Neural progenitor cell (in vitro differentiated cells): ENCODE measurements around the gene PTPRU. TPM values are rescaled to one million over a fixed set of nuclear protein-coding genes. Genes with fewer than 3 reads are reported as not detected.
"Not testable (repeated sequence)": the region's sequence is repeated elsewhere in the genome, so short reads cannot be mapped to it uniquely, and the experiment has no call there.

Experiments
- DNase-seq: peaks from one replicate; pipeline ENCODE4 v3.0.0-alpha.2; 2016; ENCODE audit warnings: low spot score
- H2AFZ ChIP-seq: fragments of 200-600 bp; sonication (generic); replicated peaks from 2 replicates; pipeline ENCODE4 v1.6.1; 2016; ENCODE audit warnings: antibody characterized with exemption
- H3F3A ChIP-seq: fragments of 200-600 bp; sonication (generic); 2 replicates; pipeline ENCODE4 v1.6.1; 2016; ENCODE audit warnings: antibody characterized with exemption, low read depth
- H3K27ac ChIP-seq: fragments of 200-600 bp; sonication (generic); 2 replicates; pipeline ENCODE4 v1.5.1; 2016; ENCODE audit warnings: mild to moderate bottlenecking
- H3K27me3 ChIP-seq: fragments of 200-600 bp; sonication (generic); 2 replicates; pipeline ENCODE4 v1.6.1; 2016; ENCODE audit warnings: mild to moderate bottlenecking, moderate library complexity
- H3K36me3 ChIP-seq: fragments of 200-600 bp; sonication (generic); 2 replicates; pipeline ENCODE4 v1.5.1; 2016
- H3K4me1 ChIP-seq: fragments of 200-600 bp; sonication (generic); 2 replicates; pipeline ENCODE4 v1.6.1; 2016; ENCODE audit warnings: mixed run types
- H3K4me2 ChIP-seq: fragments of 200-600 bp; sonication (generic); 2 replicates; pipeline ENCODE4 v1.6.1; 2016
- H3K4me3 ChIP-seq: fragments of 200-600 bp; sonication (generic); 2 replicates; pipeline ENCODE4 v1.5.1; 2016
- H3K79me2 ChIP-seq: fragments of 200-600 bp; sonication (generic); 2 replicates; pipeline ENCODE4 v1.6.1; 2016; ENCODE audit warnings: low read depth
- H3K9ac ChIP-seq: fragments of 200-600 bp; sonication (generic); 2 replicates; pipeline ENCODE4 v1.6.1; 2016
- H3K9me3 ChIP-seq: fragments of 200-600 bp; sonication (generic); 2 replicates; pipeline ENCODE4 v1.5.1; 2016; ENCODE audit warnings: low read depth
- H4K20me1 ChIP-seq: fragments of 200-600 bp; sonication (generic); 2 replicates; pipeline ENCODE4 v1.6.1; 2016; ENCODE audit warnings: low read depth
- H3K27ac Mint-ChIP-seq: 3 replicates; pipeline ENCODE4 v1.8.0; 2021; ENCODE audit warnings: mixed read lengths
- H3K27me3 Mint-ChIP-seq: 2 replicates; pipeline ENCODE4 v1.8.0; 2022; ENCODE audit warnings: low read depth, mild to moderate bottlenecking, inconsistent platforms, moderate library complexity, mixed read lengths; ENCODE audit not compliant: insufficient read depth
- H3K36me3 Mint-ChIP-seq: 3 replicates; pipeline ENCODE4 v1.8.0; 2021; ENCODE audit warnings: mixed read lengths
- H3K4me1 Mint-ChIP-seq: 3 replicates; pipeline ENCODE4 v1.8.0; 2021; ENCODE audit warnings: mixed read lengths
- H3K4me3 Mint-ChIP-seq: 3 replicates; pipeline ENCODE4 v1.8.0; 2021; ENCODE audit warnings: mild to moderate bottlenecking, moderate library complexity, mixed read lengths
- H3K9me3 Mint-ChIP-seq: 3 replicates; pipeline ENCODE4 v1.8.0; 2020; ENCODE audit warnings: mixed read lengths
- EZH2 ChIP-seq: fragments of 200-600 bp; sonication (generic); IDR thresholded peaks from 2 replicates; pipeline ENCODE4 v1.6.1; 2017; ENCODE audit warnings: antibody characterized with exemption, mild to moderate bottlenecking, moderate library complexity
- EZH2phosphoT487 ChIP-seq: fragments of 200-600 bp; sonication (generic); IDR thresholded peaks from 2 replicates; pipeline ENCODE4 v1.6.1; 2017; ENCODE audit warnings: antibody characterized with exemption
- total RNA-seq: library from RNA; depleted of rRNA; stranded (reverse); fragments of >200 nt; gene quantifications from 2 replicates; pipeline ENCODE4 v1.2.3, GENCODE V29; 2015; ENCODE audit warnings: low replicate concordance
- TF ChIP-seq, protein P1 (sequence below): fragments of 200-600 bp; sonication (generic); IDR thresholded peaks from 2 replicates; pipeline ENCODE4 v1.5.1; 2017; ENCODE audit warnings: antibody characterized with exemption, mild to moderate bottlenecking

PTPRU gene
- total RNA-seq, 1 donor from 2014 or later, result 29.5 TPM

- TF ChIP-seq EZH2phosphoT487 (no peak), EZH2 (no peak)
- TF ChIP-seq, protein P1, sequence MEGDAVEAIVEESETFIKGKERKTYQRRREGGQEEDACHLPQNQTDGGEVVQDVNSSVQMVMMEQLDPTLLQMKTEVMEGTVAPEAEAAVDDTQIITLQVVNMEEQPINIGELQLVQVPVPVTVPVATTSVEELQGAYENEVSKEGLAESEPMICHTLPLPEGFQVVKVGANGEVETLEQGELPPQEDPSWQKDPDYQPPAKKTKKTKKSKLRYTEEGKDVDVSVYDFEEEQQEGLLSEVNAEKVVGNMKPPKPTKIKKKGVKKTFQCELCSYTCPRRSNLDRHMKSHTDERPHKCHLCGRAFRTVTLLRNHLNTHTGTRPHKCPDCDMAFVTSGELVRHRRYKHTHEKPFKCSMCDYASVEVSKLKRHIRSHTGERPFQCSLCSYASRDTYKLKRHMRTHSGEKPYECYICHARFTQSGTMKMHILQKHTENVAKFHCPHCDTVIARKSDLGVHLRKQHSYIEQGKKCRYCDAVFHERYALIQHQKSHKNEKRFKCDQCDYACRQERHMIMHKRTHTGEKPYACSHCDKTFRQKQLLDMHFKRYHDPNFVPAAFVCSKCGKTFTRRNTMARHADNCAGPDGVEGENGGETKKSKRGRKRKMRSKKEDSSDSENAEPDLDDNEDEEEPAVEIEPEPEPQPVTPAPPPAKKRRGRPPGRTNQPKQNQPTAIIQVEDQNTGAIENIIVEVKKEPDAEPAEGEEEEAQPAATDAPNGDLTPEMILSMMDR, result no peak
Measured at GRCh38 chr1:29299446-29299845, 63.1 kb downstream of the PTPRU start.

DNA sequence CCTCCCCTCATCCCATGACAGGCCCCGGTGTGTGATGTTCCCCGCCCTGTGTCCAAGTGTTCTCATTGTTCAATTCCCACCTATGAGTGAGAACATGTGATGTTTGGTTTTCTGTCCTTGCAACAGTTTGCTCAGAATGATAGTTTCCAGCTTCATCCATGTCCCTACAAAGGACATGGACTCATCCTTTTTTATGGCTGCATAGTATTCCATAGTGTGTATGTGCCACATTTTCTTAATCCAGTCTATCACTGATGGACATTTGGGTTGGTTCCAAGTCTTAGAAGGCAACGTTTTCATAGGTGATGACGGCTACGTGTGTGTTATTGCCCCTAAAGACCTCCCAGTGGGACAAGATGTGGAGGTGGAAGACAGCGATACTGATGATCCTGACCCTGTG is 65.4 kb downstream of the PTPRU start:
- not testable (repeated sequence) for H3K4me1 ChIP-seq

More at GRCh38 chr1:29299446-29299845, 63.1 kb downstream of the PTPRU start:
- no peak overlapping the region for H3K4me2 ChIP-seq
- H3K9ac ChIP-seq, result no peak overlapping the region
- H3K79me2 ChIP-seq, result no peaks in the 10 kb centered on the region
- Mint-ChIP-seq H3K4me1 (peaks cover 12% of the 10 kb centered on the region), H3K27ac (no peak overlapping the region), H3K27me3 (peaks cover 6% of the 10 kb centered on the region), H3K36me3 (peaks cover 20% of the 10 kb centered on the region), H3K9me3 (no peaks in the 10 kb centered on the region), H3K4me3 (no peak overlapping the region)
- no peak for DNase-seq
- H3K4me1 ChIP-seq, result no peaks in the 10 kb centered on the region
- no peaks in the 10 kb centered on the region for H3K9me3 ChIP-seq
- no peak overlapping the region for H2AFZ ChIP-seq
- H4K20me1 ChIP-seq, result no peaks in the 10 kb centered on the region
- H3K27ac ChIP-seq, result no peak overlapping the region
- H3K4me3 ChIP-seq, result no peak overlapping the region
- H3K36me3 ChIP-seq, result peaks cover 1% of the 10 kb centered on the region
- no peaks in the 10 kb centered on the region for H3K27me3 ChIP-seq
- no peaks in the 10 kb centered on the region for H3F3A ChIP-seq

DNA sequence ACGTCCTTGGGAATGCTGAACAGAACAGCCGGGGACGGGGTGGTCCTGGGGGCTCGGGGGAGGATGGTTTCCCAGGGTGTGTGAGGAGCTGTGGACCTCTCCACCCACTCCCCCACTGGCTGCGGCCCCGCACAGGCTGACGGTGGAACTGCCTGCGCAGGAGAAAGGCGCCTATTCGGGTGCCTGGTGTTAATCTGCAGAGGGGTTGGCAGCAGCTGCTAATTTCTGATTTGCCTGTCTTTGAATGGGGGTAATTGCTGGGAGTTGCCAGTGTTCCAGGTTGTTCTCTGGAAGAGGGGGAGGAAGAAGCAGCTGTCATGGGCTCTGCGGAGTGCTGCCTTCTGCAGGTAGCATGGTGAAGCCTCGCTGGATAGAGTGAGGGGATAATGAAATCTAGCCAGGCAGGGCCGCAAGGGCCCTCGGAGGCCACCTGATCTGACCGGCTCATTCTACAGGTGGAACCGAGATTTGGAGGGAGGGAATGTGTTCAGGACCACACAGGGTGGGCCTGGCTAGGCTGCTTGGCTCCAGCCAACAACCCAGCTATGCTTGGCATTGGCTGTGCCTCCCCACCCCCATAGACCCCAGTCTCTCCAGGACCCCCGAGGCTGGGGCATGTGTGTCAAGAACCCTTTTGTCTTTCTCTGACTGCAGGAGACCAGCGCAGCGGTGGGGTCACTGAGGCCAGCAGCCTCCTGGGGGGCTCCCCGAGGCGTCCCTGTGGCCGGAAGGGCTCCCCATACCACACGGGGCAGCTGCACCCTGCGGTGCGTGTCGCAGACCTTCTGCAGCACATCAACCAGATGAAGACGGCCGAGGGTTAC is 67.1 kb downstream of the PTPRU start:
- H3K4me1 ChIP-seq, result no peaks in the 10 kb centered on the region
- H3K4me2 ChIP-seq, result no peak overlapping the region
- no peaks in the 10 kb centered on the region for H3K9me3 ChIP-seq
- no peak overlapping the region for H2AFZ ChIP-seq
- no peak overlapping the region for H3K27ac Mint-ChIP-seq
- DNase-seq, result no peak
- H3K36me3 Mint-ChIP-seq, result peaks cover 19% of the 10 kb centered on the region
- H3K9ac ChIP-seq, result no peak overlapping the region
- H4K20me1 ChIP-seq, result no peaks in the 10 kb centered on the region
- H3K27me3 Mint-ChIP-seq, result peaks cover 3% of the 10 kb centered on the region
- no peaks in the 10 kb centered on the region for H3F3A ChIP-seq
- TF ChIP-seq EZH2 (no peak), EZH2phosphoT487 (no peak)
- TF ChIP-seq, protein P1, result no peak
- H3K27ac ChIP-seq, result no peak overlapping the region
- H3K4me3 ChIP-seq, result no peak overlapping the region
- peaks cover 16% of the 10 kb centered on the region for H3K4me1 Mint-ChIP-seq
- no peaks in the 10 kb centered on the region for H3K36me3 ChIP-seq
- no peaks in the 10 kb centered on the region for H3K27me3 ChIP-seq
- no peaks in the 10 kb centered on the region for H3K79me2 ChIP-seq
- H3K9me3 Mint-ChIP-seq, result no peaks in the 10 kb centered on the region
- no peak overlapping the region for H3K4me3 Mint-ChIP-seq

More for the DNA sequence above, 65.4 kb downstream of the PTPRU start:
- not testable (repeated sequence) for H3K4me3 Mint-ChIP-seq, H2AFZ ChIP-seq, H3K27ac Mint-ChIP-seq, H4K20me1 ChIP-seq, H3K27me3 Mint-ChIP-seq, H3K4me3 ChIP-seq, H3K9ac ChIP-seq, H3K4me2 ChIP-seq, H3K79me2 ChIP-seq, DNase-seq, H3K27ac ChIP-seq, H3F3A ChIP-seq, H3K36me3 ChIP-seq, H3K9me3 Mint-ChIP-seq, H3K27me3 ChIP-seq, H3K9me3 ChIP-seq
- Mint-ChIP-seq H3K36me3 (peaks cover 24% of the 10 kb centered on the region), H3K4me1 (peaks cover 16% of the 10 kb centered on the region)

DNA sequence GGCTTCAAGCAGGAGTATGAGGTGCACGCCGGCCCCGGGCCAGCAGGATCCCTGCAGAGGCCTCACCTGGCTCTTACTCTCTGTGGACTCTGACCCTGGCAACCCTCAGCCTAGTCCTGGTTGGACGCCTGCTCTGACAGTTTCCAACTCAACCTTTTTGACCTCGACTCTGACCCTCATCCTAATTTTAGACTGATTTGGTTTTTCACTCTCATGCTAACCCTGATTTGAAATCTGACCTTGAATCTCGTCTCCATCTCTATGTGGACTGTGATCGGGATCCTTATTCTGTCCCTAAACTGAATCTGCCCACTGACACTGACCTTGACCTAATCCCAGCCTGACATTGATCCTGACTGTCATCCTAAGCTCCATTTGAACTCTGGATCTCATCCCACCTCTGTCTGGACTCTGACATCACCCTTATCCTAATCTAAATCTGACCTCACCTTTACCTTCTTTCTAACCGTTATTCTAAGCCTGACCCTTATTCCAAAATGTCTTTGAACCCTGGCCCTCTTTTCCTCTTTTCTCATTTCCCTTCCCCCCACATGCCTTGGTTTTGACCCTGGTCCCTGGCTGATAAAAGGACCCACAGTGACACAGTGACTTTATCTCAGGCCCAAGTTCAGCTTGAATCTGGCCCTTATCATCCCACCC is 67.8 kb downstream of the PTPRU start:
- Histone ChIP-seq H3K36me3 (no peaks in the 10 kb centered on the region), H3K27ac (no peak overlapping the region), H3K27me3 (no peaks in the 10 kb centered on the region), H3K9me3 (no peaks in the 10 kb centered on the region), H3K4me1 (no peaks in the 10 kb centered on the region), H2AFZ (no peak overlapping the region), H3K4me3 (no peak overlapping the region), H3K79me2 (no peaks in the 10 kb centered on the region), H4K20me1 (no peaks in the 10 kb centered on the region), H3K9ac (no peak overlapping the region), H3K4me2 (no peak overlapping the region), H3F3A (no peaks in the 10 kb centered on the region)
- Mint-ChIP-seq H3K4me1 (peaks cover 16% of the 10 kb centered on the region), H3K27ac (no peak overlapping the region), H3K27me3 (peaks cover 3% of the 10 kb centered on the region), H3K36me3 (peaks cover 19% of the 10 kb centered on the region), H3K4me3 (no peak overlapping the region), H3K9me3 (no peaks in the 10 kb centered on the region)
- DNase-seq, result no peak
- TF ChIP-seq, protein P1, result no peak
- TF ChIP-seq EZH2 (no peak), EZH2phosphoT487 (no peak)
